ENCODE results near the gene SLC25A11. TPM values are rescaled to one million over a fixed set of nuclear protein-coding genes. Genes with fewer than 3 reads are reported as not detected.

SLC25A11 gene
- total RNA-seq, 2 donors from 2014 or later, result 23.7 to 33.2 TPM

- intact Hi-C loops (cut with DNase I), result no loop called here
- peak; percentile 83 to 90 (median 87) for TF ChIP-seq POLR2A (IDR thresholded peaks at IDR 0.05)
- no peak for TF ChIP-seq CTCF (IDR thresholded peaks at IDR 0.05)
- ATAC-seq, result peak; percentile 78
- peak; percentile 91 to 95 (median 93) for DNase-seq
- Histone ChIP-seq H3K4me1 (peaks cover 34% of the 10 kb centered on the region), H3K9me3 (no peaks in the 10 kb centered on the region), H3K36me3 (replicated peaks in 1 of 2; ENCODE audit: insufficient read depth in 1 of 2, low read depth in 2 of 2) (no peaks in the 10 kb centered on the region), H3K27ac (peak within 1 kb of the TSS; percentile 93 to 99 (median 96)), H3K27me3 (no peaks in the 10 kb centered on the region), H3K4me3 (peak within 1 kb of the TSS; percentile 61 to 91)
- 0% methylated on average over 8 to 54 of the region's 59 CpGs for WGBS, 2 donors
Measured at GRCh38 chr17:4948166-4948930, 8.5 kb upstream of the SLC25A11 start, which contains the start of gene PFN1. TSS of gene PFN1 (minus strand) at chr17:4948530. CDS start at chr17:4948394, 136 bp downstream.

GRCh38 chr17:4947411-4948165, 7.7 kb upstream of the SLC25A11 start:
- TF ChIP-seq CTCF (IDR thresholded peaks at IDR 0.05), result no peak
- TF ChIP-seq POLR2A (IDR thresholded peaks at IDR 0.05), result no peak
- Histone ChIP-seq H3K9me3 (no peaks in the 10 kb centered on the region), H3K4me1 (peaks cover 34% of the 10 kb centered on the region), H3K4me3 (peak overlapping the region; percentile 55 to 91), H3K36me3 (replicated peaks in 1 of 2; ENCODE audit: insufficient read depth in 1 of 2, low read depth in 2 of 2) (peaks cover 0 to 4% of the 10 kb centered on the region in 2 donors), H3K27me3 (no peaks in the 10 kb centered on the region), H3K27ac (peak overlapping the region; percentile 93 to 99 (median 96))
- ATAC-seq (peak; percentile 30), DNase-seq (peak; percentile 45 to 54 (median 48))
- intact Hi-C loops (cut with DNase I), result no loop called here
- WGBS, 2 donors, result 0 to 1% methylated on average over 9 to 53 of the region's 56 CpGs

GRCh38 chr17:4947010-4947410, 7.2 kb upstream of the SLC25A11 start:
- peak overlapping the region; percentile 93 to 99 (median 96) for H3K27ac ChIP-seq
- peak overlapping the region; percentile 55 to 91 for H3K4me3 ChIP-seq
- H3K4me1 ChIP-seq, result peaks cover 34% of the 10 kb centered on the region
- H3K9me3 ChIP-seq, result no peaks in the 10 kb centered on the region
- 2% methylated on average over 7 of the region's 7 CpGs for WGBS, 2 donors
- DNase-seq, result no peak
- peaks cover 0 to 4% of the 10 kb centered on the region in 2 donors for H3K36me3 ChIP-seq (replicated peaks in 1 of 2; ENCODE audit: insufficient read depth in 1 of 2, low read depth in 2 of 2)
- TF ChIP-seq CTCF (IDR thresholded peaks at IDR 0.05), result no peak
- no peak for TF ChIP-seq POLR2A (IDR thresholded peaks at IDR 0.05)
- H3K27me3 ChIP-seq, result no peaks in the 10 kb centered on the region
- intact Hi-C loops (cut with DNase I), result no loop called here
- no peak for ATAC-seq

- peaks cover 0 to 4% of the 10 kb centered on the region in 2 donors for H3K36me3 ChIP-seq (replicated peaks in 1 of 2; ENCODE audit: insufficient read depth in 1 of 2, low read depth in 2 of 2)
- ATAC-seq (no peak), DNase-seq (no peak)
- no peaks in the 10 kb centered on the region for H3K27me3 ChIP-seq
- TF ChIP-seq CTCF (IDR thresholded peaks at IDR 0.05) (no peak), POLR2A (IDR thresholded peaks at IDR 0.05) (peak in 1 of 3 donors; percentile 5)
- intact Hi-C loops (cut with DNase I), result no loop called here
- H3K4me3 ChIP-seq, result no peak overlapping the region
- peak overlapping the region in 3 of 4 donors; percentile 93 to 99 (median 98) for H3K27ac ChIP-seq
- 32 to 39% methylated on average over 11 to 16 of the region's 16 CpGs for WGBS, 2 donors
- H3K4me1 ChIP-seq, result peaks cover 40% of the 10 kb centered on the region
- H3K9me3 ChIP-seq, result no peaks in the 10 kb centered on the region
Measured at GRCh38 chr17:4946312-4946976, 6.6 kb upstream of the SLC25A11 start.
